HEK293 (cell line): ENCODE results near the gene ZNF503.

ENCODE experiments used
- TCF7L2 ChIP-seq: IDR thresholded peaks from 2 replicates; pipeline ENCODE4 v1.6.1; 2011; ENCODE audit warnings: low read depth, mild to moderate bottlenecking, inconsistent platforms, low read length, moderate library complexity, borderline replicate concordance
- ZNF138 ChIP-seq: fragments of 450-650 bp; formaldehyde crosslinking; IDR thresholded peaks from 2 replicates; pipeline ENCODE4 v1.5.1; 2016; ENCODE audit warnings: missing biosample characterization, missing genetic modification characterization, borderline replicate concordance
- TF ChIP-seq, protein P1 (sequence below): fragments of 450-650 bp; formaldehyde crosslinking; IDR thresholded peaks from 2 replicates; pipeline ENCODE4 v1.5.1; 2016; ENCODE audit warnings: missing biosample characterization, missing genetic modification characterization
- TF ChIP-seq, protein P2 (sequence below): fragments of 450-650 bp; formaldehyde crosslinking; conservative IDR thresholded peaks from 2 replicates; pipeline ENCODE4 v1.5.1; 2016; ENCODE audit warnings: low read depth, missing biosample characterization, missing genetic modification characterization

DNA sequence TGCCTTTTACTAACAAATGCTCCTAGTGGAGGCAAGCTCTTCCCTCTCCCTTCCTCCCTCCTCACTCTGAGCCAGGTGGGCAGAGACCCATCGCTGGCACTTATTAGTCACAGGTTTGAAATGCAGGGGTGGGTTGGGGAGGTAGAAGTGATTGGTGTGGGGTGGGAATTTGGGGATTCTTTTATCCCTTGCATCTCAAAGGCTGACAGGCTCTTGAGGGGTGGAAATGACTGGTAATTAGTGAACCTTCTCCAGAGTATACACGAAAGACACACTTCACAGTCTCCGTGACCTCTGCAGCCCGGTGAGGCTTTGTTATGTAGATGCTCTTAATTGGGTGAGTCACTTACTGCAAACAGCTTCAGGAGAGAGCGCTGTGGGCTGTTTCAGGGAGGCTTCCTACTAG, 16.0 kb upstream of the ZNF503 start:
- TF ChIP-seq TCF7L2 (0 out of 2 replicates have a peak, but pooled peaks have one; percentile 19), ZNF138 (no peak)
- TF ChIP-seq, protein P1, sequence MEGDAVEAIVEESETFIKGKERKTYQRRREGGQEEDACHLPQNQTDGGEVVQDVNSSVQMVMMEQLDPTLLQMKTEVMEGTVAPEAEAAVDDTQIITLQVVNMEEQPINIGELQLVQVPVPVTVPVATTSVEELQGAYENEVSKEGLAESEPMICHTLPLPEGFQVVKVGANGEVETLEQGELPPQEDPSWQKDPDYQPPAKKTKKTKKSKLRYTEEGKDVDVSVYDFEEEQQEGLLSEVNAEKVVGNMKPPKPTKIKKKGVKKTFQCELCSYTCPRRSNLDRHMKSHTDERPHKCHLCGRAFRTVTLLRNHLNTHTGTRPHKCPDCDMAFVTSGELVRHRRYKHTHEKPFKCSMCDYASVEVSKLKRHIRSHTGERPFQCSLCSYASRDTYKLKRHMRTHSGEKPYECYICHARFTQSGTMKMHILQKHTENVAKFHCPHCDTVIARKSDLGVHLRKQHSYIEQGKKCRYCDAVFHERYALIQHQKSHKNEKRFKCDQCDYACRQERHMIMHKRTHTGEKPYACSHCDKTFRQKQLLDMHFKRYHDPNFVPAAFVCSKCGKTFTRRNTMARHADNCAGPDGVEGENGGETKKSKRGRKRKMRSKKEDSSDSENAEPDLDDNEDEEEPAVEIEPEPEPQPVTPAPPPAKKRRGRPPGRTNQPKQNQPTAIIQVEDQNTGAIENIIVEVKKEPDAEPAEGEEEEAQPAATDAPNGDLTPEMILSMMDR (tag by site-specific recombination): no peak
- TF ChIP-seq, protein P2, sequence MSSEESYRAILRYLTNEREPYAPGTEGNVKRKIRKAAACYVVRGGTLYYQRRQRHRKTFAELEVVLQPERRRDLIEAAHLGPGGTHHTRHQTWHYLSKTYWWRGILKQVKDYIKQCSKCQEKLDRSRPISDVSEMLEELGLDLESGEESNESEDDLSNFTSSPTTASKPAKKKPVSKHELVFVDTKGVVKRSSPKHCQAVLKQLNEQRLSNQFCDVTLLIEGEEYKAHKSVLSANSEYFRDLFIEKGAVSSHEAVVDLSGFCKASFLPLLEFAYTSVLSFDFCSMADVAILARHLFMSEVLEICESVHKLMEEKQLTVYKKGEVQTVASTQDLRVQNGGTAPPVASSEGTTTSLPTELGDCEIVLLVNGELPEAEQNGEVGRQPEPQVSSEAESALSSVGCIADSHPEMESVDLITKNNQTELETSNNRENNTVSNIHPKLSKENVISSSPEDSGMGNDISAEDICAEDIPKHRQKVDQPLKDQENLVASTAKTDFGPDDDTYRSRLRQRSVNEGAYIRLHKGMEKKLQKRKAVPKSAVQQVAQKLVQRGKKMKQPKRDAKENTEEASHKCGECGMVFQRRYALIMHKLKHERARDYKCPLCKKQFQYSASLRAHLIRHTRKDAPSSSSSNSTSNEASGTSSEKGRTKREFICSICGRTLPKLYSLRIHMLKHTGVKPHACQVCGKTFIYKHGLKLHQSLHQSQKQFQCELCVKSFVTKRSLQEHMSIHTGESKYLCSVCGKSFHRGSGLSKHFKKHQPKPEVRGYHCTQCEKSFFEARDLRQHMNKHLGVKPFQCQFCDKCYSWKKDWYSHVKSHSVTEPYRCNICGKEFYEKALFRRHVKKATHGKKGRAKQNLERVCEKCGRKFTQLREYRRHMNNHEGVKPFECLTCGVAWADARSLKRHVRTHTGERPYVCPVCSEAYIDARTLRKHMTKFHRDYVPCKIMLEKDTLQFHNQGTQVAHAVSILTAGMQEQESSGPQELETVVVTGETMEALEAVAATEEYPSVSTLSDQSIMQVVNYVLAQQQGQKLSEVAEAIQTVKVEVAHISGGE (tag by site-specific recombination): no peak
